ENCODE measurements around the gene SLAMF7.

GRCh38 chr1:160752924-160753323 is 13.9 kb downstream of the SLAMF7 start:
- TF ChIP-seq, protein P1, sequence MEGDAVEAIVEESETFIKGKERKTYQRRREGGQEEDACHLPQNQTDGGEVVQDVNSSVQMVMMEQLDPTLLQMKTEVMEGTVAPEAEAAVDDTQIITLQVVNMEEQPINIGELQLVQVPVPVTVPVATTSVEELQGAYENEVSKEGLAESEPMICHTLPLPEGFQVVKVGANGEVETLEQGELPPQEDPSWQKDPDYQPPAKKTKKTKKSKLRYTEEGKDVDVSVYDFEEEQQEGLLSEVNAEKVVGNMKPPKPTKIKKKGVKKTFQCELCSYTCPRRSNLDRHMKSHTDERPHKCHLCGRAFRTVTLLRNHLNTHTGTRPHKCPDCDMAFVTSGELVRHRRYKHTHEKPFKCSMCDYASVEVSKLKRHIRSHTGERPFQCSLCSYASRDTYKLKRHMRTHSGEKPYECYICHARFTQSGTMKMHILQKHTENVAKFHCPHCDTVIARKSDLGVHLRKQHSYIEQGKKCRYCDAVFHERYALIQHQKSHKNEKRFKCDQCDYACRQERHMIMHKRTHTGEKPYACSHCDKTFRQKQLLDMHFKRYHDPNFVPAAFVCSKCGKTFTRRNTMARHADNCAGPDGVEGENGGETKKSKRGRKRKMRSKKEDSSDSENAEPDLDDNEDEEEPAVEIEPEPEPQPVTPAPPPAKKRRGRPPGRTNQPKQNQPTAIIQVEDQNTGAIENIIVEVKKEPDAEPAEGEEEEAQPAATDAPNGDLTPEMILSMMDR (IDR thresholded peaks at IDR 0.05), result no peak
- TF ChIP-seq POLR2A (IDR thresholded peaks at IDR 0.05), result no peak

Data from breast epithelium (tissue), 3 donors.